Nucleus accumbens (tissue), 56 donors: ENCODE results near the gene EPHB4.
"Not testable (repeated sequence)": the region's sequence is repeated elsewhere in the genome, so short reads cannot be mapped to it uniquely, and the experiment has no call there.

Experiments used
- DNase-seq, 56 donors: peaks; one replicate each; lab custom pipeline; 2025; lab: John Stamatoyannopoulos, UW

The EPHB4 gene

DNA sequence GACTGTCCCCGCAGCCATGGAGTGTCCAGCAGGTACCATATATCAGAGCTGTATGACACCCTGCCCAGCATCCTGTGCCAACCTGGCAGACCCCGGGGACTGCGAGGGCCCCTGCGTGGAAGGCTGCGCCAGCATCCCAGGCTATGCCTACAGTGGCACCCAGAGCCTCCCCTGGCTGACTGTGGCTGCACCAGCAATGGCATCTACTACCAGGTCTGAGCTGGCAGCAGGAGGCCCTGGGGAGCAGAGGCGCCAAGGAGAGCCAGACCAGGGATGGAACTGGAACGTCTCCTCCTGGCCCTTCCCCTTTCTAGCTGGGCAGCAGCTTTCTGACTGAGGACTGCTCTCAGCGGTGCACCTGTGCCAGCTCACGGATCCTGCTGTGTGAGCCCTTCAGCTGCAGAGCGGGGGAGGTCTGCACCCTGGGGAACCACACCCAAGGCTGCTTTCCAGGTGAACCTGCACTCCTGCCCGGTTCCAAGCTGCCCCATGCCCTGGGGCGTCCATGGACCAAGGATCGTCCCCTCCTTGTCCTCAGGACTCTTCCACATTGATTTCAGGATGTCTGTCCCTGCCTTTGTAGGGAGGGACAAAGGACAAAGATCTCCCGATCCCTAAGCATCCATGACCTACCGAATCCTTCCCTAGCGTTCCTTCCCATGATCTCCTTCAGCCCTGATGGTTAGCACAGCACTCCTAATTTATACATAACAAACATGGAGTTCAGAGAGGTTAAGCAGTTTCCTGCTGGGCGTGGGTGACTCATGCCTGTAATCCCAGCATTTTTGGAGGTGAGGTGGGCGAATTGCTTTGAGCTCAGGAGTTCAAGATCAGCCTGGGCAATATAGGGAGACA is 33.3 kb downstream of the EPHB4 start:
- DNase-seq, result no peak

DNA sequence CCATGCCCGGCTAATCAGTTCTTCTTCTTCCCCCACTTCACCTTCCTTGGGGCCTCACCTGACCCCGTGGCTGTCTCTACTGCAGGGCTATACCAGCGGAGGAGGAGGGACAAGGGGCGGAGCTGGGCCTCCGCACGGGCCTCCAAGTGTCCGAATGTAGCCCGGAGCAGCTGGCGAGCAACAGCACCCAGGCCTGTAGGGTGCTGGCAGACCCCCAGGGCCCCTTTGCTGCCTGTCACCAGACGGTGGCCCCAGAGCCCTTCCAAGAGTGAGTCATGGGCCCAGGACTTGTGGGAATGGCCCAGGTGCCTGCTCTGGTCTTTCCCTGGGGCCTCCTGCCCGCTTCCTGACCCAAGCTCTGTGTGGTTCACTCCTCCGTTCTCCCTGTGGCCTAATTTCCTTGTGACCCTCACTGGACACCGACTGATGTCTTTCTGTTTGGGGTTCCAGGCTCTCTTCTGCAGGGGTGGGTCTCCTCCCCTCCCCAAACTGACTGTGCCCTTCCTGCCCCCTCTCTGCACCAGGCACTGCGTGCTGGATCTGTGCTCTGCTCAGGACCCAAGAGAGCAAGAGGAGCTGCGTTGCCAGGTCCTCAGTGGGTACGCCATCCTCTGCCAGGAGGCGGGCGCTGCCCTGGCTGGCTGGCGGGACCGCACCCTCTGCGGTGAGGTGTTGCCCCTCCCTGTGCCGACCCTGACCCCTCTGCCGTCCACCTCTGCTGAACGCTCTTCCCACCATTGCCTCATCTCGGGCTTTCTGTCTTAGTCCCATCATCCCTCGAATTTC is 35.2 kb downstream of the EPHB4 start:
- no peak for DNase-seq

DNA sequence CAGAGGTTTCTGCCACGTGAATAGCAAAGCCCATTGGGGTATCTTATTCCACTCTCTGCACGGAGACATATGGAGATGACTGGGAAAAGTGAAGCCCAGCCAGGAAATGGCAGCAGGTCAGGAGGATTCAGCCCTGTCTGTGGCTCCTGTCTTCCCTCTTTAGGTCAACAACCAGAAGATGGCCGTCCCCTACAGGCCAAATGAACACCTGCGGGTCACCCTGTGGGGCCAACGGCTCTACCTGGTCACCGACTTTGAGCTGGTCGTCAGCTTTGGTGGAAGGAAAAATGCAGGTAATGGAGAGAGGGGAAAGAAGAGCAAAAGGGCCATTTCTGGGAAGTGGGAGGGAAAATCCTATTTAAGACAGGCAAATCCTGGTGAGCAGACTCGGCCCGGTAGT is 38.3 kb downstream of the EPHB4 start:
- no peak for DNase-seq

DNA sequence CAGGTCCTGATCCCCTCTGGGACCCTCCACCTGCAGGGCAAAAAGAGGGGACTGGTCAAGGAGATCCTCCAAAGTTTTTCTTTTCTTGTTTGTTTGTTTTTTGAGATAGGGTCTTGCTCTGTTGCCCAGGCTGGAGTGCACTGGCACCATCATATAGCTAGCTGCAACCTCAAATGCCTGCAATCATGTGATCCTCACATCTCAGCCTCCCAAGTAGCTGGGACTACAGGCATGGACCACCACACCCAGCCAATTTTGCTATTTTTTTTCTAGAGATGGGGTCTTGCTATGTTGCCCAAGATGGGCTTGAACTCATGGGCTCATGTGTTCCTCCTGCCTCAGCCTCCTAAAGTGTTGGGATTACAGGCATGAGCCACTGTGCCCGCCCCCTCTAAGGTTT is 41.0 kb downstream of the EPHB4 start:
- no peak for DNase-seq

DNA sequence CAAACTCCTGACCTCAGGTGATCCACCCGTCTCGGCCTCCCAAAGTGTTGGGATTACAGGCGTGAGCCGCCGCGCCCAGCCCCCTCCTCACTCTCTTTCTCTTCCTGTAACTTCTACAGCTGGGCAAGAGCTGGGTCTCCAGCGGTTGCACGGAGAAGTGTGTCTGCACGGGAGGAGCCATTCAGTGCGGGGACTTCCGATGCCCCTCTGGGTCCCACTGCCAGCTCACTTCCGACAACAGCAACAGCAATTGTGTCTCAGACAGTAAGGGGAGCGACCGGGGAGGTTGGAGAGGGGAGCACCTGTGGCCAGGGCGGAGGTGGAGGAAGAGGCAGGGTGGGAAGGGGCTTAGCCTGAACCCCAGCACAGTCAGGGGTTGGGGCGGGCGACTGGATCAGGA is 41.4 kb downstream of the EPHB4 start:
- no peak for DNase-seq

DNA sequence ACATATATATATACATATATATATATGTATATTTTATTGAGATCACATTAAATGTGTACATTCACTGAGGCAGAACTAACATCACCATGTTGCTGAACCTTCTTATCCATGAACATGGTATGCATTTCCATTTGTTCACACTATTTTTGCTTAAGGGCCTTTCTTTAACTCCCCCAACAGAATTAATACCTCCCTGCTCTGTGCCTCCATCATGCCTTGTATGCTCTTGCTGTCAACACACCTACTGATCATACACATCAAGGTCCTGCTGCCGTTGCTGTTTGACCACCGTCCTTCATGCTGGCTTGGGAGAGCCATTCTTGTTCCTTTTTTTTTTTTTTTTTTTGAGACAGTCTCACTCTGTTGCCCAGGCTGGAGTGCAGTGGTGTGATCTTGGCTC is 43.5 kb downstream of the EPHB4 start:
- no peak for DNase-seq

DNA sequence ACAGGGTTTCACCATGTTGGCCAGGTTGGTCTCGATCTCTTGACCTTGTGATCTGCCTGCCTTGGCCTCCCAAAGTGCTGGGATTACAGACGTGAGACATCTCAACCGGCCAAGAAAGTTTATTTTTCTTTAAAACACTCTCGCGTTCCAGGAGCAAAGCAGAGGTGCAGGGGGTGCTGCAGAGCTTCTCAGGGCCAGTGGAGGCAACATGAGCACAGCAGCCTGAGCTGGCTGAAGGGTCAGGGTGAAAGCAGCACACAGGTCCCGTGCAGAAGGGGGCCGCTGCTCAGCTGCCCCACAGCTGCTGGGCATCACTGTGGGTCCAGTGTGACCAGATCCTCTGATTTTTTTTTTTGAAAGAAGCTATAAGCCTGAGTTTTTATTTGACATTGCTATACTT is 46.1 kb downstream of the EPHB4 start:
- DNase-seq, result no peak

DNA sequence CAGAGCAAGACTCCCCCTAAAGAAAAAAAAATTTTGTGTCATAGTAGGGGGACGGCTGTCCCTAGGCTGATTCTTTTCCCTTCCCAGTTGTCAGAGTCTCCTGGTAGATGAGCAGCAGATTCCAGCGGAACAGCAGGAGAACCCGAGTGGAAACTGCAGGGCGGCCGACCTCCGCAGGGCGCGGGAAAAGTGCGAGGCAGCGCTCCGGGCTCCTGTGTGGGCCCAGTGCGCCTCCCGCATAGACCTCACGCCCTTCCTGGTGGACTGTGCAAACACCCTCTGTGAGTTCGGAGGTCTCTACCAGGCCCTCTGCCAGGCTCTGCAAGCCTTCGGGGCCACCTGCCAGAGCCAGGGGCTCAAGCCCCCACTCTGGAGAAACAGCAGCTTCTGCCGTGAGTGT is 48.0 kb downstream of the EPHB4 start:
- no peak for DNase-seq

DNA sequence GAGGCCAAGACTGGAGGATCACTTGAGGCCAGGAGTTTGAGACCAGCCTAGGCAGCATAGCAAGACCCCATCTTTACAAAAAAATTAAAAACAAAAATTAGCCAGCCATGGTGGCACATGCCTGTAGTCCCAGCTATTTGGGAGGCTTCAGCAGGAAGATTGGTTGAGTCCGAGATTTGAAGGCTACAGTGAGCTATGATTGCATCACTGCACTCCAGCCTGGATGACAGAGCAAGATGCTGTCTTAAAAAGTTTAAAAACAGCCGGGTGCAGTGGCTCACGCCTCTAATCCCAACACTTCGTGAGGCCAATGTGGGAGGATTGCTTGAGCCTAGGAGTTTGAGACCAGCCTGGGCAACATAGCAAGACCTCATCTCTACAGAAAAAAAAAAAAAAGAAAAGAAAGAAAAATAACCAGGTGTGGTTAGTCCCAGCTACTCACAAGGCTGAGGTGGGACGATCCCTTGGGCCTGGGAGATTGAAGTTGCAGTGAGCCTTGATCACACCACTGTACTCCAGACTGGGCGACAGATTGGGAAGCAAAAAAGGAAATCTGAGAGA is 49.2 kb downstream of the EPHB4 start:
- DNase-seq, result no peak

DNA sequence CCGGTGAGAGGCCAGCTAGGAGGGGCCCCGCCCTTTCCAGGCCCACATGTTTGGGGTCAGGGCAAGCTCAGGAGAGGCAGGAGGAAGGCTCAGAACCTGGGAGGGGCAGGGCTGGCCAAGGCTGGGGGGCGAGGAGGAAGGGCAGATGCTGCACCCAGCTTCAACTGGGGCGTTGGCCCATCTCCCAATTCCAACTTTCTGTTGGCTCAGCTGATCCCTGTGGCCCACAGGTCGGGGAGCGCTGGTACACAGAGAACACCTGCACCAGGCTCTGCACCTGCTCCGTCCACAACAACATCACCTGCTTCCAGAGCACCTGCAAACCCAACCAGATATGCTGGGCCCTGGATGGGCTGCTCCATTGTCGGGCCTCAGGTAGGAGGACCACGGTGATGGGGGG is 53.8 kb downstream of the EPHB4 start:
- DNase-seq, result no peak

DNA sequence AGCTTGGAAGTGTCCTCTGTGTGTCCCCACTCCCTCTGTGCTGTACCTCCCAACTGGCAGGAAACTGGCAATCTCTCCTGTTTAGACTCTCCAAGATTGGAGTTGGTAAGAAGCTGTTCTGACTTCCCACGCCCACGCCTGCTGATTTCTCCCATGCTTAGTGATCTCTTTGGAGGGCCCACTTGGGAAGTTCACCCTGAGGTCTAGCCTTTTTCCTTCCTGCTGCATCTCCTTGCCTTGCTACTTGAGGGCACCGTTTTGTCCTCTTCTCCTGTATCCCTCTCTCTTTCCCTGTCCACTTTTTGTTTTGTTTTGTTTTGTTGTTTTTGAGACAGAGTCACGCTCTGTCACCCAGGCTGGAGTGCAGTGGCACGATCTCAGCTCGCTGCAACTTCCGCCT is 58.5 kb downstream of the EPHB4 start:
- DNase-seq, result no peak

DNA sequence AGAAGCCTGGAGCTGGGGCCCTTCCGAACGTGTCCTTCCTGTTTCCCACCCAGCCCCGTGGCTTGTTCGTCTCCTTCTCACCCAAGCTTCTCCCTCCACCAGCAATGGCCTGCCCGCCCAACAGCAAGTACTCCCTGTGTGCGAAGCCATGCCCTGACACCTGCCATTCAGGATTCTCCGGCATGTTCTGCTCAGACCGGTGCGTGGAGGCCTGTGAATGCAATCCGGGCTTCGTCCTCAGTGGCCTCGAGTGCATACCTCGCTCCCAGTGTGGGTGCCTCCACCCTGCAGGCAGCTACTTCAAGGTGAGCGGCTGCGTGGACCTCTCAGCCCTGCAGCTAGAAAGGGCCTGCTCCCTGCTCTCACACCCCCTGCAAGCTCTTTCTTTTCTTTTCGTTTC is 62.1 kb downstream of the EPHB4 start:
- DNase-seq, result no peak

DNA sequence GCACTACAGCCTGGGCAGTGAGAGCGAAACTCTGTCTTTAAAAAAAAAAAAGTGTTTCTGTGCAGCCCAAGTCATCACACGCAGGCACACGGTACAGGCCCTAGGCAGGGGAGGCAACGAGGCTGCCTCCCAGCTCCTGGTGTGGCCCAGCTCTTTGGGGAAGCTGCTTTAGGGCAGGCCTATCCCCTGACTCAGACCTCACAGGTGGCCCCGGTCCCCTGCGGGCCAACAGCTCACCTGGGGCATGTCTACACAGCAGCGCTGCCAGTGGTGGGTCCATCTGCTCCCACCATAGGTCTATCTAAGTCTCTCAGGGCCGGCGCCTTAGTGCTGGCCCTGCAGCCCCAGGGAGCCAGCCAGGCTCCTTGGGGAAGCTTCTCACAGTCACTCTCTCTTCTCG is 62.5 kb downstream of the EPHB4 start:
- DNase-seq, result no peak

DNA sequence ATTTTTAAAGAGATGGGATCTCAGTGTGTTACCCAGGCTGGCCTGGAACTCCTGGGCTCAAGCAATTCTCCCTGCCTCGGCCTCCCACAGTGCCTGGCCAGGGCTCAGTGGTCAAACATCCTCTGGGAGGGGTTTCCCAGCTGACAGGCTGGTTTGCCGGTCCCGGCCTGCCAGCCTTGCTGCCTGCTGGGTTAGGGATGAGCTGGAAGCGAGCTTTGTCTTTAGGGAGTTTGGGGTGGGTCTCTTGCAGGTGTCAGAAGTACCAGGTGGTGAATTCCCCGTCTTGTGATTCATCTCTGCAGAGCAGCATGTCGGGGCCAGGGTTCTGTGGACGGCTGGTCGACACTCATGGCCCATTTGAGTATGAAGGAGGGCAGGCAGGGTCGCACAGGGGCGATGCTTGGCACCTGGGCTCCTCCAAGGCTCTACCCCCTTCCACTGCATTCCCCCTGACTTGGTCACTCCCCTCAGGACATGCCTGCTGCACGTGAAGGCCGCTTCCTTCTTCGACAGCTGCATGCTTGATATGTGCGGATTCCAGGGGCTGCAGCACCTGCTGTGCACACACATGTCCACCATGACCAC is 63.7 kb downstream of the EPHB4 start:
- no peak for DNase-seq

DNA sequence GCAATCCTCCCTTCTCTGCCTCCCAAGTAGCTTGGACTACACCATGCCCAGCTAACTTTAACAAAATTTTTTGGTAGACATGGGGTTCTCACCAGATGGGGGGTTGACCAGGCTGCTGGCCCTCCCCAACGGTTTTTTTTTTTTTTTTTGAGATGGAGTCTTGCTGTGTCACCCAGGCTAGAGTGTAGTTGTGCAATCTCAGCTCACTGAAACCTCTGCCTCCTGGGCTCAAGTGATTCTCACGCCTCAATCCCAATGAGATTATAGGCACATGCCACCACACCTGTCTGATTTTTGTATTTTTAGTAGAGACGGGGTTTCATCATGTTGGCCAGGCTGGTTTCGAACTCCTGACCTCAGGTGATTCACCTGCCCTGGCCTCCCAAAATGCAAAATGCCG is 64.5 kb downstream of the EPHB4 start:
- DNase-seq, result not testable (repeated sequence)

DNA sequence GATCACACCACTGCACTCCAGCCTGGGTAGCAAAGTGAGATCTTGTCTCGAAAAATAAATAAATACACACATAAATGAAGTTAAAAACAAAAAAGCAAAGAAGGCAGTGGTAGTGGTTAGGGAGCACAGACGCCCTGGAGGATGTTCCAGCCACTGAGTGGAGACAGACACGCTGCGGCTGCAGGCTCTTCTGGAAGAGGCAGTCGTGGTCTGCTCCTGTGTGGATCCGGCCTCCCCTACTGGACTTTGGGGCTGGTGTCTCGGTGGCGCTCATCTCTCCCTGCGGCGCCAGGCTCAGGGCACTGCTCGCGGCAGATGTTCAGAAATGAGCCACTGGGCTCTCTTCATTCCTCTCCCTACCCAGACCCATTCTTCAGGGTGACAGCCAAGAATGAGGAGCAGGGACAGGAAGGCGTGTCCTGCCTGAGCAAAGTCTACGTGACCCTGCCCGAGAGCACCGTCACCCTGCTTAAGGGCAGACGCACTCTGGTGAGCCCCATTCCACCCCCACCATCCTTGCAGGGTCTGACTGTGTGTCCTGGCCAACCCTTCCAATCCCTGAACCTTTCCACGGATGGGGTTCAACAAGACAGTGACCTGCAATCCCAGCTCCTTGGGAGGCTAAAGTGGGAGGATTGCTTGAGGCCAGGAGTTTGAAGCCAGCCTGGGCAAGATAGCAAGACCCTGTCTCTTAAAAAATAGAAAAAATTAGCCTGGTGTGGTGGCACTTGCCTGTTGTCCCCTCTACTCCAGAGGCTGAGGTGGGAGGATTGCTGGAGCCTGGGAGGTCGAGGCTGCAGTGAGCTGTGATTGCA is 67.8 kb downstream of the EPHB4 start:
- DNase-seq, result no peak

DNA sequence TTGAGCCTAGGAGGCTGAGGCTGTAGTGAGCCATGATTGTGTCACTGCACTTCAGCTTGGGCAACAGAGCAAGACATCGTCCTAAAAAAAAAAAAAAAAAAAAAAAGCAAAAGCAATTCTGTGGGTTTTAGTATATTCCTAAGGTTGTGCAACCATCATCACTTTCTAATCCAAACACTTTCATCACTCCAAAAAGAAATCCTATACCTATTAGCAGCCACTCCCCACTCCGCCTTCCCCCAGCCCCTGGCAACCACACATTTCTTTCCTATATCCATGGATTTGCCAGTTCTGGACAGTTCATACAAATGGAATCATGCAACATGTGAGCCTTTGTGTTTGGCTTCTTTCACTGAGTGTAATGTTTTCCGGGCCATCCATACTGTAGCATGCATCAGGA is 73.6 kb downstream of the EPHB4 start:
- no peak for DNase-seq

DNA sequence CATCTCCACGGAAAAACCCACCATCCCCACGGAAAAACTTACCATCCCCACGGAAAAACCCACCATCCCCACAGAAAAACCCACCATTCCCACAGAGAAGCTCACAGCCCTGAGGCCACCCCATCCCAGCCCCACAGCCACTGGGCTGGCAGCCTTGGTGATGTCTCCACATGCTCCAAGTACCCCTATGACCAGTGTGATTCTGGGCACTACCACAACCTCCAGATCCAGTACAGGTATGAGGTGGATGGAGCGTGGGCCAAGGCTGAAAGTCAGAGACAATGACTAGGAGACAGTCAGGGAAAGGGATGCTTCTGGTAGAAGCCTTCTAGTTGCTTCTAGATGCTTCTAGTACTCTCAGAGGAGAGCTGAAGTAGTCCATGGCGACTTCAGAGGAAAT is 74.3 kb downstream of the EPHB4 start:
- DNase-seq, result no peak
